NCI-H1694 (cell line): Measurements from ENCODE around the gene NTHL1.
"Not testable (repeated sequence)": the region's sequence is repeated elsewhere in the genome, so short reads cannot be mapped to it uniquely, and the experiment has no call there.

Experiments used
- DNase-seq: peaks from one replicate; lab custom pipeline; 2025; lab: John Stamatoyannopoulos, UW

NTHL1 gene

DNA sequence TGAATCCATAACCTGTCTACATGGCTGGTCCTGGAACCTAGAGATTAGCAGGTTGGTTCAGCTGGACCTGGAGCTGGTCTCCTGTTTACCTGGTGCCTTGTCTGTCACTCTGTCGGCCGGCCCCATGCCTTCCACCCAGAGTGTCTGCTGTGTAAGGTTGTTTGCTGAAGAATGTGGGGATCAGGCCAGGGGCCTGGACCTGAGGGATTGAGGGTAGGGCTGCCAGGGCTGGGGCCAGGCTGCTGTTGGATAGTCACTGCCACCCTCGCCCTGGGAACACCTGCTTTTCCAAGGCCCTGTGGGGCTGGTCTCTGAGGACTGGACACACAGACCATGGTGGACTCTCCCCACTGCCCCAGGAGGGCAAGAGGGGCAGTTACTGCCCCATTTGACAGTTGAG is 19.5 kb downstream of the NTHL1 start:
- no peak for DNase-seq

DNA sequence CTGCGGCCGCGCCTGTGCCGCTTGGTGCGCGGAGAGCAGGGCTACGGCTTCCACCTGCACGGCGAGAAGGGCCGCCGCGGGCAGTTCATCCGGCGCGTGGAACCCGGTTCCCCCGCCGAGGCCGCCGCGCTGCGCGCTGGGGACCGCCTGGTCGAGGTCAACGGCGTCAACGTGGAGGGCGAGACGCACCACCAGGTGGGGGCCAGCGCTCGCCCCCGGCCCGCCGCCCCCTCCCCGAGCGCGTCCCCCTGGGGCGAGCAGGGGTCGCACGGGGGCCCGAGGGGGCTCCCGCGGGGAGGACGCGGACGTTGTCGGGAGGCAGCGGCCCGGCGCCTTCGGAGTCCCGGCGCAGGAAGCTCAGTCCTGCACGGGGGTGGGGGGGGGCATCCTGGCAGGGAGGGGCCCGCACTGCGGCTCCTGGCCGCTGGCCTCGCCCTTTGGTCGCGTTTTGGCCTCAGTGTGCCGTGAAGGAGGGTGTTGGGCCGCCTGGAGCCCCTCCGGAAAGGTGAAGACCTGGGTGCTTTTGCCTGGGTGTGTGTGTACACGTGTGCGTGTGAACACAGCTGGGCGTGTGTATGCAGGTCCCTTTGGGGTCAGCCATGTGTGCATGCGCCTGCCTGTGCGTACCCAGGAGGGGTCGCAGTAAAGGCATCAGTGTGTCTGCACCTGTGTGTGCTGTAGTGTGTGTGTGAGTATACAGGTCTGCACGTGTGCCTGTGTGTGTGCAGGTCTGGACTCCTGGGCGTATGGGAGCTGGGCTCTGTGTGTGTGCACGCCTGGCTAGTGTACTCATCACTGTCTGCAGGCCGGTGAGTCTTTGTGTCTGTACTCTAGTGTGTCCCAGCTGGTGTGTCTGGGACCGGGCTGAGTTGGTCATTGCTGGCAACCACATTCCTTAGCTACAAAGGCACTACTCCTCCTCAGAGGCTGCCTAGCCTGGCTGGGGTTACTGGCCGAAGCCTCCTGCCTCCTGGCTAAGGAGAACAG is 20.3 kb downstream of the NTHL1 start:
- no peak for DNase-seq

DNA sequence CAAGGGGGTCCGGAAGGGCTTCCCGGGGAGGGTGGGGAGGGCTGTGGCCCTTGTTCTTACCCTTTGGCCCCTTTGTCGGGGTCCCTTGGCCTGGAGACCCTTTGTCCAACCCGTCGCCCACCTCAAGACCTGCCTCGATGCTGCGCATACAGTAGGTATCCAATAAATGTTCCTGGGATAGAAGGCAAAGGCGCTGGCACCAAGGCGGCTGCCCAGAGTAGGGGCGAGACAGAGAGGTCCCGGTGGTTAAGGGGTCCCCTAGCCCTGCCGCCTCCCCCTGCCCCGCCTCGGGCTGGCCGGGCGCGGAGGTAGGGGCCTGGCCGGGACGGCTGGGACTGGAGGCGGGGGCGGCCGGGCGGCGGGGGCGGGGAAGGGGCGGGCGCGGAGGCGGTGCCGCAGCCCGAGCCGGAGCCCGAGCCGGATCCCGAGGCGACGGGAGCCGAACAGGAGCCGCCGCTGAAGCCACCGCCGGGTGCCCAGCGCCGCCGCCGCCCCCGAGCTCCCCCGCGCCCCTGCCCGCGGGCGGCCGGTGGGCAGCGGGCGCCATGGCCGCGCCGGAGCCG is 21.1 kb downstream of the NTHL1 start, which contains the start of gene NHERF2:
Gene NHERF2 (plus strand): TSS at position 442 of the 563 bp plus-strand sequence. CDS start 104 bp downstream, at position 546.
- DNase-seq, result no peak

GRCh38 chr16:2025878-2026460 is 21.7 kb downstream of the NTHL1 start:
- DNase-seq, result no peak

DNA sequence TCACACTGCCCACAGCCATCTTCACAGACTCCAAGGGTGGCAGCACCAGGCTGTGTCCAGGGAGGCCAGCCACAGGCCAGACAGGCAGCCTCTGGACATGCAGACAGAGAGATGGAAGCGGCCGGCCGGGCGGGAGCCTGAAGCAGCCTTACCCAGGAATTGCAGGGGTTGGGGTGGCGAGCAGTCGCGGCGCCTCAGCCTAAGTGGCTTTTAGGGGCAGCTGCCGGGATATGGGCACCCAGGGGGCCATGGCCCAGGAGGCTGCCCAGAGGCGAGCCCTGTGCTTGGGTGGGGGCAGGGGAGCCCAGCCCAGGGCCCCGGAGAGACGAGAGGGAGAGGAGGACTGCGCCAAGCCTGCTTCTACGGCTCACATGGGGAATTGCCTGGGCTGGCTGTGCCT is 22.4 kb downstream of the NTHL1 start:
- no peak for DNase-seq

DNA sequence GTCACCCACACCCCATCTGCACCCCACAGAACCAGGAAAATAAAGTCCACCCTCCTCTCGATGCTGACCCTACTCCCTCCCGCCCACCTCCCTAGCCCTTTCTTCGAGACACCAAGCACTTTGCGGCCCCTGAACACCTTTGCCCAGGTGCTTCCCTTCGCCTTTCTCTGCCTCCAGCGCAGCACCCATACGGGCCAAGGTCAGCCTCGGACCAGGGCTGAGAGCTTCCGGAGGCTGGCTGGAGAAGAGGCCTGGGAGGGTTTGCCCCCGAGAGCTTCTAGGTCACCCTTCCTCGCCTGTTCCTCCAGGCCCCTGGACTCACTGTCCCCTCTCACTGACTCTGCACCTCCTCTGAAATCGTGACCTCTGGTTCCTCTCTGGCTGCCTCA is 23.6 kb downstream of the NTHL1 start:
- no peak for DNase-seq

GRCh38 chr16:2023092-2024031 is 24.3 kb downstream of the NTHL1 start:
- peak; percentile 75 for DNase-seq

GRCh38 chr16:2022723-2023091 is 24.9 kb downstream of the NTHL1 start:
- DNase-seq, result no peak

DNA sequence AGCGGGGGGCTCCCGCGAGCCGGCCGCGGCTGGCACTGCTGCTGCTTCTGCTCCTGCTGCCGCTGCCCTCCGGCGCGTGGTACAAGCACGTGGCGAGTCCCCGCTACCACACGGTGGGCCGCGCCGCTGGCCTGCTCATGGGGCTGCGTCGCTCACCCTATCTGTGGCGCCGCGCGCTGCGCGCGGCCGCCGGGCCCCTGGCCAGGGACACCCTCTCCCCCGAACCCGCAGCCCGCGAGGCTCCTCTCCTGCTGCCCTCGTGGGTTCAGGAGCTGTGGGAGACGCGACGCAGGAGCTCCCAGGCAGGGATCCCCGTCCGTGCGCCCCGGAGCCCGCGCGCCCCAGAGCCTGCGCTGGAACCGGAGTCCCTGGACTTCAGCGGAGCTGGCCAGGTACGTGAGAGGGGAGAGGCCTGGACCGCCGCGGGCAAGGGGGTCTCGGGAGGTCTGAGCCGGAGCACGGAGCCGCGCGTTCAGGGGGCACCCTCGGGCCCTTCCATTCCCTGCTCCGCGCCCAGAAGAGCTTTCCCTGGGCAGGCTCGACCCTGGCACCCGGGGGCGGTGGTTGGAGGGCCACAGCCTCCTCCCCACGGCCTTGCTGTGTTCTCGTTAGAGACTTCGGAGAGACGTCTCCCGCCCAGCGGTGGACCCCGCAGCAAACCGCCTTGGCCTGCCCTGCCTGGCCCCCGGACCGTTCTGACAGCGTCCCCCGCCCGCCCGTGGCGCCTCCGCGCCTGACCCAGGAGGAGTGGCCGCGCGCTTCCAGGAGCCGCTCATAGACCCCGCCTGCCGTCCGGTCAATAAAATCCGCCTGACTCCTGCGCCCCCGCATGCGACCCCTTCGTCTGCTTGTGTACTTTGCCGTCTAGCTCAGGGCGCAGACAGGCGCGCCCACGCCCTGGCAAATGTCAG is 27.5 kb downstream of the NTHL1 start:
- DNase-seq, result no peak

- DNase-seq, result no peak
Observed at GRCh38 chr16:2019518-2019920, 28.1 kb downstream of the NTHL1 start, which contains the start of gene NPW. Gene NPW (plus strand): TSS chr16:2019785.

GRCh38 chr16:2016407-2016922 is 31.2 kb downstream of the NTHL1 start:
- no peak for DNase-seq

GRCh38 chr16:2015947-2016208 is 31.8 kb downstream of the NTHL1 start:
- no peak for DNase-seq

DNA sequence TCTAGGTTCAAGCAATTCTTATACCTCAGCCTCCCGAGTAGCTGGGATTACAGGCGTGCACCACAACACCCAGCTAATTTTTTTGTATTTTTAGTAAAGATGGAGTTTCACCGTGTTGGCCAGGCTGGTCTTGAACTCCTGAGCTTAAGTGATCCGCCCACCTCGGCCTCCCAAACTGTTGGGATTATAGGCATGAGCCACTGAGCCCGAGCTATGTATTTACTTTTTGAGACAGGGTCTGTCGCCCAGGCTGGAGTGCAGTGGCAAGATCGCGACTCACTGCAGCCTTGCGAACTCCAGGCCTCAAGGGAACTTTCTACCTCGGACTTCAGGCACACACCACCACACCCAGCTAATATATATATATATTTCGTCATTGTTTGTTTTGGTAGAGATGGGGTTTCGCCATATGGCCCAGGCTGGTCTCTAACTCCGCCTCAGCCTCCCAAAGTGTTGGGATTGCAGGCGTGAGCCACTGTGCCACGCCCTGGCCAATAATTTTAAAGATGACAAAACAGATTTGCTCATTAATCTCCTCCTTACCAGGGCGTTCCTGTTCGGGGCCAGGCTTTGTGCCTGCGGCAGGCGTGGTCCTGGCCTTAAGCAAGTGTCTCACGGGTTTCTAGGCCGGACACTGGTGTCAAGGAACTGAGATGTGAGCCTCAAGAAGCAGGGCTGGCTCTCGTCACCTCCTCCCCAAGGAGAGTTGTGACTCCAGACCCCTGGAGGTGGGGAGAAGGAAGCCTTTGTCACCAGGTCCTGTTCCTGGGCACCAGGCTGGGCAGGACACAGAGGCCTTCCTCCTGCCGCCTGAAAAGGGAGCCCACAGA is 32.3 kb downstream of the NTHL1 start:
- no peak for DNase-seq

GRCh38 chr16:2013527-2013926 is 34.1 kb downstream of the NTHL1 start:
- DNase-seq, result no peak

DNA sequence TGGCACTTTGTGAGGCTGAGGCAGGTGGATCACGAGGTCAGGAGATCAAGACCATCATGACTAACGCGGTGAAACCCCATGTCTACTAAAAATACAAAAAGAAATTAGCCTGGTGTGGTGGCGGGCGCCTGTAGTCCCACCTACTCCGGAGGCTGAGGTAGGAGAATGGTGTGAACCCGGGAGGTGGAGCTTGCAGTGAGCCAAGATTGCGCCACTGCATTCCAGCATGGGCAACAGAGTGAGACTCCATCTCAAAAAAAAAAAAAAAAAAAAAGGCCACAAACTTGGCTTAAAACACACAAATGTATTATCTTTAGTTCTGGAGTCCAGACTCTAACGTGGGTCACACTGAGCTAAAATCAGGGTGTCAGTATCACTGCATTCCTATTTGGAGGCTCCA is 35.9 kb downstream of the NTHL1 start:
- DNase-seq, result not testable (repeated sequence)

DNA sequence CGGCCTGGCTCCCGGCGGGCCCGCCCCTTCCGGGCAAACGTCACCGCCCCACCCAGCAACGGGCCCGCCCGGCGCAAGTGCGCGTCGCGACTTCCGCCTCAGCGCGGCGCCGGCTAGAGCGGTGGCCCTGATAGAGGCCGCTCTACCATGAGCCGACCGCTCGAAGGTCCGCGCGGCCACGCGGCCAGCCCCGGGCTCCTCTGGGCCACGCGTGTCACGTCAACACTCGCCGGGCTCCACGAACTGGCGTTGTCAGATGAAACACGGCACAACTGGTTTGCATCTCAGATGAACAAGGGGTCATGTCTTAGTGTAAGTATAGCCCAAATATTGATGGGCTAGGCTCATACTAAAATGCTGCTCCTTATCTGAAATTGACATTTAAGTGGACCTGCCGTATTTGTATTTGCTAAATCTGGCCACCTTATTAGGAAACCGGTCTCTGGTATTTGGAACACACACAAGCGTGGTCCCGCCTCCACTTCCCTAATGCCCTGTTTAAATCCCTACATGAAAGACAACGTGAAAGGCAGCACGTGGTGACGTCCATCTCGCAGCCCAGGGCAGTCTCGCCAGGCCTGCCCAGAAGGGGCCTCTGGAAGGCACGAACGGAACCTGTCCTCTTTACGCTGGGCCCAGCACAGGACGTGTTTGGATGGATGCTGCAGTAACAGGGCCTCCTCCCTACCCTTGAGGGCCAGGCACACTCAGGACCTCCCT is 37.7 kb downstream of the NTHL1 start, which contains the start of gene ZNF598:
Gene ZNF598 (minus strand): TSS at position 31 of the 720 bp plus-strand sequence.
- peak; percentile 43 for DNase-seq

GRCh38 chr16:2009164-2009711 is 38.4 kb downstream of the NTHL1 start:
- no peak for DNase-seq

DNA sequence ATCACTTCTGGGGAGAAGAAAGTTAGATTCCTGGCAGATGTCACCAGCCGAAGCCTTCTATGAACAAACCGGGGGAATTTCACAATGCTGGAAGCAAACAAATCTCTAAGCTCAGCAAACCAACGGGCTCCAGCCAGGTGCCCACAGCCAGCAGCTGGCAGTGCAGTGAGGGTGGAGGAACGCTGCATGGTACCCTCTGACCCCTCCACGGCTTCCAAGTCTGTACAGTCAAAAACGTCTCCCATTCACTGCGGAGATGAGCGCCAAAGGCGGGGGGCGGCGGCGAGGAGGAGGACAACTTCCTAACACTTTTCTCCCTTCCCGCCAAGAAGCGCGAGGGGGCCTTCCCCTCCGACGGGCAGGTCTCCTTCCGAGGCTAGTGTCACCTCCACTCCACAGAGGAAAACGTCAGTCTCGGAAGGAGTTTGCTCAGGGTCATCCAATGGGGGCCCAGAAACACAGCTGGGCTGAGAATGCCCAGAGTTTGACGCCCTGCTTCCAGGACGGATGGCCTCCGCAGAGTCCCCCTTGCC is 38.9 kb downstream of the NTHL1 start:
- no peak for DNase-seq
